ACC112 (cell line): ENCODE data around the gene BPTF.
A peak's percentile ranks its signal among the peaks of the same experiment; 100 is the strongest.
"Not testable (repeated sequence)": the region's sequence is repeated elsewhere in the genome, so short reads cannot be mapped to it uniquely, and the experiment has no call there.

Experiments used
- H2AFZ ChIP-seq: fragments of 200-600 bp; sonication (generic); one replicate; pipeline ENCODE4 v1.6.0; 2017; ENCODE audit warnings: antibody characterized with exemption, low read length; ENCODE audit not compliant: unreplicated experiment
- H3K27ac ChIP-seq: fragments of 200-600 bp; sonication (generic); 2 replicates; pipeline ENCODE4 v1.5.1; 2014; ENCODE audit warnings: low read depth, mild to moderate bottlenecking, antibody characterized with exemption, low read length, moderate library complexity
- H3K27me3 ChIP-seq: fragments of 200-600 bp; sonication (generic); 2 replicates; pipeline ENCODE4 v1.6.1; 2014; ENCODE audit warnings: mild to moderate bottlenecking, antibody characterized with exemption, low read length, moderate library complexity, mixed read lengths; ENCODE audit not compliant: insufficient read depth
- H3K36me3 ChIP-seq: fragments of 200-600 bp; sonication (generic); 2 replicates; pipeline ENCODE4 v1.6.1; 2016; ENCODE audit warnings: mild to moderate bottlenecking, antibody characterized with exemption, low read length, moderate library complexity, mixed read lengths; ENCODE audit not compliant: insufficient read depth
- H3K4me1 ChIP-seq: fragments of 200-600 bp; sonication (generic); one replicate; pipeline ENCODE4 v1.6.1; 2016; ENCODE audit warnings: low read length, mixed read lengths; ENCODE audit not compliant: insufficient read depth, unreplicated experiment, control insufficient read depth
- H3K4me3 ChIP-seq: fragments of 200-600 bp; sonication (generic); 2 replicates; pipeline ENCODE4 v1.5.1; 2014; ENCODE audit warnings: mild to moderate bottlenecking, low read depth, low read length
- H3K79me2 ChIP-seq: fragments of 200-600 bp; sonication (generic); one replicate; pipeline ENCODE4 v1.6.0; 2016; ENCODE audit warnings: low read length; ENCODE audit not compliant: control insufficient read depth, unreplicated experiment, insufficient read depth

The BPTF gene

DNA sequence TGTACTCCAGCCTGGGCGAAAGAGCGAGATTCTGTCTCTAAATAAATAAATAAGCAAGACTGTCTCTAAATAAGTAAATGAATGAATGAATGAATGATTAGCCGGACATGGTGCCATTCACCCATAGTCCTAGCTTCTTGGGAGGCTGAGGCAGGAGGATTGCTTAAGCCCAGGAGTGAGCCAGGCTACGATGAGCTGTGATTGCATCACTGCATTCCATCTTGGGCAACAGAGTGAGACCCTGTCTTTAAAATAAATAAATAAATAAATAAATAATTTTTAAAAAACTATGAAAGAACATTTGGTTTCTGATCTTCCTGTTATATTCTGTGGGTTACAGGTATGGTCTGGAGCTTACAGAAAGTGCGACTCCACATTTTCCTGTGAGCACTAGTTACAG, 105.9 kb downstream of the BPTF start:
- Histone ChIP-seq H2AFZ (no peak overlapping the region), H3K27me3 (no peaks in the 10 kb centered on the region), H3K79me2 (no peaks in the 10 kb centered on the region), H3K36me3 (peaks cover 38% of the 10 kb centered on the region), H3K27ac (no peak overlapping the region), H3K4me1 (no peaks in the 10 kb centered on the region), H3K4me3 (no peak overlapping the region)

- Histone ChIP-seq H3K27me3 (no peaks in the 10 kb centered on the region), H3K79me2 (no peaks in the 10 kb centered on the region), H3K36me3 (peaks cover 23% of the 10 kb centered on the region), H3K4me1 (no peaks in the 10 kb centered on the region), H3K4me3 (no peak overlapping the region), H2AFZ (no peak overlapping the region), H3K27ac (no peak overlapping the region)
Observed at GRCh38 chr17:67942810-67943209, 117.5 kb downstream of the BPTF start.

GRCh38 chr17:67944035-67944434, 118.7 kb downstream of the BPTF start:
- no peaks in the 10 kb centered on the region for H3K27me3 ChIP-seq
- no peak overlapping the region for H3K27ac ChIP-seq
- no peaks in the 10 kb centered on the region for H3K79me2 ChIP-seq
- no peak overlapping the region for H3K4me3 ChIP-seq
- no peaks in the 10 kb centered on the region for H3K4me1 ChIP-seq
- no peak overlapping the region for H2AFZ ChIP-seq
- H3K36me3 ChIP-seq = peaks cover 27% of the 10 kb centered on the region

GRCh38 chr17:67946513-67946912, 121.2 kb downstream of the BPTF start:
- Histone ChIP-seq H3K79me2 (no peaks in the 10 kb centered on the region), H3K27ac (no peak overlapping the region), H2AFZ (no peak overlapping the region), H3K4me3 (no peak overlapping the region), H3K27me3 (no peaks in the 10 kb centered on the region), H3K36me3 (peaks cover 27% of the 10 kb centered on the region), H3K4me1 (no peaks in the 10 kb centered on the region)

GRCh38 chr17:67947325-67947813, 122.1 kb downstream of the BPTF start:
- Histone ChIP-seq H3K4me1 (no peaks in the 10 kb centered on the region), H2AFZ (no peak overlapping the region), H3K4me3 (no peak overlapping the region), H3K36me3 (peaks cover 27% of the 10 kb centered on the region), H3K79me2 (no peaks in the 10 kb centered on the region), H3K27me3 (no peaks in the 10 kb centered on the region), H3K27ac (no peak overlapping the region)

GRCh38 chr17:67950945-67951344, 125.6 kb downstream of the BPTF start:
- H3K79me2 ChIP-seq = no peaks in the 10 kb centered on the region
- H3K4me1 ChIP-seq = no peaks in the 10 kb centered on the region
- no peak overlapping the region for H3K27ac ChIP-seq
- H2AFZ ChIP-seq = no peak overlapping the region
- H3K36me3 ChIP-seq = peaks cover 16% of the 10 kb centered on the region
- no peak overlapping the region for H3K4me3 ChIP-seq
- no peaks in the 10 kb centered on the region for H3K27me3 ChIP-seq

- Histone ChIP-seq H3K27me3 (no peaks in the 10 kb centered on the region), H3K27ac (no peak overlapping the region), H3K4me3 (no peak overlapping the region), H3K36me3 (no peaks in the 10 kb centered on the region; the same call in 1 of the 2 replicates), H3K4me1 (peaks cover 4% of the 10 kb centered on the region), H2AFZ (no peak overlapping the region), H3K79me2 (no peaks in the 10 kb centered on the region)
Observed at GRCh38 chr17:67959510-67959909, 134.2 kb downstream of the BPTF start.

DNA sequence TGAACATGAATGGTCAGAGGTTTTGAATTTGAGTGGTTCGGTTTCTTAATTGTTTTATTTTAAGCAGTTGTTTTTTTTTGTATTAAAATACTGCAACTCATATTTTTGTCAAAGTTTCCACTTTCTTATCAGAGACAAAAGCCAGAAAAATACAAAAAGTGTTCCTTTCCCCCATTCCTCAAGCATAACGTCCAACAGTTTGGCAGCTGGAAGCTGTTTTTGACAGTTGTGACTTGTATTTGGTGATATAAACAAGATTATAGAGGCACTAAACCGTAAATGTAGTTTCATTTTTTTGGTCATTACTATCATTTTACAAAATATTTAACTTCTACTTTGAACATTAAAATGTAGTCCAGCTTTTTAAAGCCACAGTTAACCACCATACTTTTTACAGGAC, 135.0 kb downstream of the BPTF start:
- not testable (repeated sequence) for H3K4me1 ChIP-seq, H3K27ac ChIP-seq, H3K27me3 ChIP-seq, H3K36me3 ChIP-seq, H2AFZ ChIP-seq, H3K4me3 ChIP-seq, H3K79me2 ChIP-seq

- H3K27ac ChIP-seq, H3K79me2 ChIP-seq, H3K27me3 ChIP-seq, H3K4me1 ChIP-seq, H3K4me3 ChIP-seq, H2AFZ ChIP-seq, H3K36me3 ChIP-seq: not testable (repeated sequence)
Observed at GRCh38 chr17:67962156-67962555, 136.9 kb downstream of the BPTF start.

- not testable (repeated sequence) for H3K4me3 ChIP-seq, H2AFZ ChIP-seq, H3K27me3 ChIP-seq, H3K4me1 ChIP-seq, H3K36me3 ChIP-seq, H3K79me2 ChIP-seq
- H3K27ac ChIP-seq = peak overlapping the region; percentile 47
Observed at GRCh38 chr17:67963145-67963572, 137.9 kb downstream of the BPTF start.

DNA sequence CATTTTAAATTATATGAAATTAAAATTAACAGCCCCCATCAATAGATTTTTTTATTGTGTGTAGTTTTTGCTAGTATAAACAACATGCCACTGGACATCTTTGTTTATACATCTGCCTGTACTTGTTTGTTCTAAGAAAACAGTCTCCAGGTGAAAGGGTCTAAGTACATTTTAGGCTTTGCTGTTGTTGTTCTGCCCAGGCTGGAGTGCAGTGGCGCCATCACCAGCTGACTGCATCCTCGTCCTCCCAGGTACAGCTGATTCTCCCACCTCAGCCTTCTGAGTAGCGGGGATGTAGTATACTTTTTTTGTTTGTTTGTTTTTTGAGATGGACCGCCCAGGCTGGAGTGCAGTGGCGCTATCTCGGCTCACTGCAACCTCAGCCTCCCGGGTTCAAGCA, 145.5 kb downstream of the BPTF start:
- Histone ChIP-seq H3K4me1 (no peaks in the 10 kb centered on the region), H3K27me3 (no peaks in the 10 kb centered on the region), H3K27ac (no peak overlapping the region), H3K36me3 (peaks cover 10% of the 10 kb centered on the region; the same call in 1 of the 2 replicates), H3K4me3 (no peak overlapping the region), H3K79me2 (no peaks in the 10 kb centered on the region), H2AFZ (no peak overlapping the region)
